Osteoblast (primary cell): ENCODE measurements around the gene NELL1. TPM values are rescaled to one million over a fixed set of nuclear protein-coding genes. Genes with fewer than 3 reads are reported as not detected.
"Not testable (repeated sequence)": the region's sequence is repeated elsewhere in the genome, so short reads cannot be mapped to it uniquely, and the experiment has no call there.

Experiments used
- DNase-seq: peaks from one replicate; pipeline ENCODE4 v3.0.0; 2011; ENCODE audit warnings: low spot score, mixed read lengths; ENCODE audit not compliant: insufficient read length; ENCODE audit errors: missing footprints
- H2AFZ ChIP-seq: 2 replicates; pipeline ENCODE4 v1.6.0; 2011; ENCODE audit warnings: mild to moderate bottlenecking, low read length
- H3K27ac ChIP-seq: 2 replicates; pipeline ENCODE4 v1.5.1; 2011; ENCODE audit warnings: mild to moderate bottlenecking, low read depth, low read length, moderate library complexity
- H3K27me3 ChIP-seq: 2 replicates; pipeline ENCODE4 v1.6.0; 2012; ENCODE audit warnings: mild to moderate bottlenecking, control low read depth, inconsistent platforms, low read length, moderate library complexity; ENCODE audit not compliant: insufficient read depth
- H3K36me3 ChIP-seq: 2 replicates; pipeline ENCODE4 v1.5.1; 2011; ENCODE audit warnings: mild to moderate bottlenecking, low read length, control low read depth, moderate library complexity; ENCODE audit not compliant: insufficient read depth
- H3K4me1 ChIP-seq: 2 replicates; pipeline ENCODE4 v1.5.1; 2011; ENCODE audit warnings: mild to moderate bottlenecking, low read length, control low read depth, moderate library complexity; ENCODE audit not compliant: insufficient read depth
- H3K4me2 ChIP-seq: 2 replicates; pipeline ENCODE4 v1.6.0; 2011; ENCODE audit warnings: mild to moderate bottlenecking, low read length; ENCODE audit not compliant: insufficient read depth
- H3K4me3 ChIP-seq: fragments of 200-600 bp; sonication (generic); 3 replicates; pipeline ENCODE4 v1.5.1; 2012; ENCODE audit warnings: mild to moderate bottlenecking, low read length, inconsistent platforms; ENCODE audit not compliant: insufficient read depth
- H3K79me2 ChIP-seq: 2 replicates; pipeline ENCODE4 v1.6.0; 2012; ENCODE audit warnings: mild to moderate bottlenecking, low read length, control low read depth, inconsistent platforms; ENCODE audit not compliant: insufficient read depth
- H3K9me3 ChIP-seq: 2 replicates; pipeline ENCODE4 v1.5.1; 2011; ENCODE audit warnings: low read depth, low read length, control low read depth
- H4K20me1 ChIP-seq: 2 replicates; pipeline ENCODE4 v1.6.0; 2012; ENCODE audit warnings: mild to moderate bottlenecking, low read length, control low read depth; ENCODE audit not compliant: insufficient read depth
- CTCF ChIP-seq: IDR thresholded peaks from 2 replicates; pipeline ENCODE4 v1.5.1; 2011; ENCODE audit warnings: mild to moderate bottlenecking, low read depth, low read length, moderate library complexity; ENCODE audit errors: extremely low read depth
- total RNA-seq: library from RNA; depleted of rRNA; stranded (reverse); fragments of >200 nt; gene quantifications from 2 replicates; pipeline ENCODE4 v1.2.3, GENCODE V29; 2012

Gene NELL1
- total RNA-seq, 1 donor, result not detected

- no peak for DNase-seq
- H3K4me2 ChIP-seq, result no peak overlapping the region
- peaks cover 6% of the 10 kb centered on the region for H3K9me3 ChIP-seq
- TF ChIP-seq CTCF, result no peak
- no peaks in the 10 kb centered on the region for H3K36me3 ChIP-seq
- H3K79me2 ChIP-seq, result no peaks in the 10 kb centered on the region
- H3K27me3 ChIP-seq, result no peaks in the 10 kb centered on the region
- H3K4me3 ChIP-seq, result no peak overlapping the region
- no peak overlapping the region for H2AFZ ChIP-seq
- H3K27ac ChIP-seq, result no peak overlapping the region
- no peaks in the 10 kb centered on the region for H3K4me1 ChIP-seq
- H4K20me1 ChIP-seq, result no peaks in the 10 kb centered on the region
These were observed 175.2 kb downstream of the NELL1 start for GRCh38 chr11:20844630-20845029.

- H3K4me3 ChIP-seq, result no peak overlapping the region
- no peak overlapping the region for H2AFZ ChIP-seq
- H3K36me3 ChIP-seq, result no peaks in the 10 kb centered on the region
- TF ChIP-seq CTCF, result no peak
- H3K9me3 ChIP-seq, result peaks cover 8% of the 10 kb centered on the region
- no peaks in the 10 kb centered on the region for H3K27me3 ChIP-seq
- H3K4me2 ChIP-seq, result no peak overlapping the region
- H3K4me1 ChIP-seq, result no peaks in the 10 kb centered on the region
- H4K20me1 ChIP-seq, result no peaks in the 10 kb centered on the region
- no peak overlapping the region for H3K27ac ChIP-seq
- no peak for DNase-seq
- H3K79me2 ChIP-seq, result no peaks in the 10 kb centered on the region
These were observed 185.0 kb downstream of the NELL1 start for GRCh38 chr11:20854215-20854955.

- no peak overlapping the region for H3K27ac ChIP-seq
- no peaks in the 10 kb centered on the region for H4K20me1 ChIP-seq
- H3K4me3 ChIP-seq, result no peak overlapping the region
- DNase-seq, result no peak
- no peaks in the 10 kb centered on the region for H3K79me2 ChIP-seq
- H3K36me3 ChIP-seq, result no peaks in the 10 kb centered on the region
- H2AFZ ChIP-seq, result no peak overlapping the region
- peaks cover 8% of the 10 kb centered on the region for H3K9me3 ChIP-seq
- H3K4me1 ChIP-seq, result no peaks in the 10 kb centered on the region
- no peak overlapping the region for H3K4me2 ChIP-seq
- no peak for TF ChIP-seq CTCF
- H3K27me3 ChIP-seq, result no peaks in the 10 kb centered on the region
These were observed 191.9 kb downstream of the NELL1 start for GRCh38 chr11:20861322-20861721.

GRCh38 chr11:20862263-20862662 lies 192.9 kb downstream of the NELL1 start:
- not testable (repeated sequence) for H3K27me3 ChIP-seq, H3K4me1 ChIP-seq, H3K79me2 ChIP-seq, H3K4me3 ChIP-seq, DNase-seq, H3K4me2 ChIP-seq, H4K20me1 ChIP-seq, H3K27ac ChIP-seq, H3K9me3 ChIP-seq, H2AFZ ChIP-seq, H3K36me3 ChIP-seq
